ENCODE measurements around the gene ANAPC4. TPM values are rescaled to one million over a fixed set of nuclear protein-coding genes. Genes with fewer than 3 reads are reported as not detected.

The ANAPC4 gene
- total and polyA plus RNA-seq, 2 of the 13 experiments (the other 11 are each of a cell fraction or from before 2014, with no cell fraction given): 14.5 to 30.2 TPM

- TF ChIP-seq PRDM15 (CRISPR knock-in tag; IDR thresholded peaks at IDR 0.05) (no peak), ZBTB10 (CRISPR knock-in tag; IDR thresholded peaks at IDR 0.05; ENCODE audit: borderline replicate concordance) (peak; percentile 74; the same call in 1 of the 2 replicates), ZNF761 (CRISPR knock-in tag; conservative IDR thresholded peaks at IDR 0.05) (no peak), MEIS2 (CRISPR knock-in tag; IDR thresholded peaks at IDR 0.05) (no peak), GTF3A (CRISPR knock-in tag; conservative IDR thresholded peaks at IDR 0.05) (no peak), KIAA2018 (CRISPR knock-in tag; IDR thresholded peaks at IDR 0.05; ENCODE audit: borderline replicate concordance) (no peak), GZF1 (CRISPR knock-in tag; IDR thresholded peaks at IDR 0.05) (no peak), ZNF460 (CRISPR knock-in tag; IDR thresholded peaks at IDR 0.05; ENCODE audit: borderline replicate concordance) (no peak), SMC3 (IDR thresholded peaks at IDR 0.05; ENCODE audit: low read length) (no peak), PHF8 (CRISPR knock-in tag; IDR thresholded peaks at IDR 0.05) (peak; percentile 79), PCBP2 (optimal IDR thresholded peaks at IDR 0.05; ENCODE audit: low read depth, low read length, poor library complexity, severe bottlenecking) (no peak), ZFP1 (CRISPR knock-in tag; IDR thresholded peaks at IDR 0.05) (no peak)
These were observed at the start of gene ANAPC4 (continued) for GRCh38 chr4:25376754-25377571.
